Skin epidermis (tissue), 12 donors: Measurements from ENCODE around the gene RPL7A.
"Not testable (repeated sequence)": the region's sequence is repeated elsewhere in the genome, so short reads cannot be mapped to it uniquely, and the experiment has no call there.

Experiments
- H3K27ac ChIP-seq, 21 experiments: fragments of 200-600 bp; sonication (generic) in 11 of 21; one replicate each; pipeline ENCODE4 v1.5.0; 2020; ENCODE audit warnings: mild to moderate bottlenecking in 3 of 21, inconsistent platforms in 2 of 21, moderate library complexity in 2 of 21
- H3K4me3 ChIP-seq, 7 experiments: fragments of 200-600 bp; sonication (generic) in 2 of 7; one replicate each; pipeline ENCODE4 v1.5.0; 2020; ENCODE audit warnings: inconsistent platforms in 2 of 7, mild to moderate bottlenecking in 2 of 7, moderate library complexity in 1 of 7

The RPL7A gene

GRCh38 chr9:133347985-133348717 is at the start of gene RPL7A, which contains the start of gene MED22:
Gene RPL7A (plus strand): TSS chr9:133348218. CDS start chr9:133348244, 26 bp downstream.
Gene MED22 (minus strand): TSS chr9:133348131. CDS start chr9:133346662, 1,469 bp downstream.
- peak within 1 kb of the TSS; percentile 75 to 99 (median 95) for H3K27ac ChIP-seq

DNA sequence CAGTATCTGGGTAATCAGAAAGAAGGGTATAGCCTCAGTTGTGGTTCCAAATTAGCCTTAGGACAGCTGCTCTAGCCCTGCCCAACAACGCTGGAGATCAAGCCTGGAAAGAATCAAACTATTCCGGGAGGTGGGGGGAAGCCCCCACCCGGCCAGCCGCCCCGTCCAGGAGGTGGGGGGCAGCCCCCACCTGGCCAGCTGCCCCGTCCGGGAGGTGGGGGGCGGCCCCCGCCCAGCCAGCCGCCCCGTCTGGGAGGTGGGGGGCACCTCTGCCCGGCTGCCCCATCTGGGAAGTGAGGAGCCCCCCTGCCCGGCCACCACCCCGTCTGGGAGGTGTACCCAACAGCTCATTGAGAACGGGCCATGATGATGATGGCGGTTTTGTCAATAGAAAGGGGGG is 48.0 kb upstream of the RPL7A start:
- H3K4me3 ChIP-seq, H3K27ac ChIP-seq: not testable (repeated sequence)

More at GRCh38 chr9:133347985-133348717, at the start of gene RPL7A, which contains the start of gene MED22:
- H3K4me3 ChIP-seq = peak within 1 kb of the TSS; percentile 61 to 99 (median 89)

GRCh38 chr9:133301253-133302230 is 46.5 kb upstream of the RPL7A start:
- H3K27ac ChIP-seq = no peak overlapping the region
- H3K4me3 ChIP-seq = no peak overlapping the region

- no peak overlapping the region for H3K27ac ChIP-seq
- H3K4me3 ChIP-seq = no peak overlapping the region
Measured at GRCh38 chr9:133303266-133304157, 44.5 kb upstream of the RPL7A start.

GRCh38 chr9:133304158-133304470 is 43.9 kb upstream of the RPL7A start:
- Histone ChIP-seq H3K4me3 (no peak overlapping the region), H3K27ac (no peak overlapping the region)

GRCh38 chr9:133304477-133305377 is 43.3 kb upstream of the RPL7A start:
- no peak overlapping the region for H3K27ac ChIP-seq
- H3K4me3 ChIP-seq = no peak overlapping the region

GRCh38 chr9:133305731-133306130 is 42.3 kb upstream of the RPL7A start:
- H3K27ac ChIP-seq = no peak overlapping the region
- H3K4me3 ChIP-seq = no peak overlapping the region

DNA sequence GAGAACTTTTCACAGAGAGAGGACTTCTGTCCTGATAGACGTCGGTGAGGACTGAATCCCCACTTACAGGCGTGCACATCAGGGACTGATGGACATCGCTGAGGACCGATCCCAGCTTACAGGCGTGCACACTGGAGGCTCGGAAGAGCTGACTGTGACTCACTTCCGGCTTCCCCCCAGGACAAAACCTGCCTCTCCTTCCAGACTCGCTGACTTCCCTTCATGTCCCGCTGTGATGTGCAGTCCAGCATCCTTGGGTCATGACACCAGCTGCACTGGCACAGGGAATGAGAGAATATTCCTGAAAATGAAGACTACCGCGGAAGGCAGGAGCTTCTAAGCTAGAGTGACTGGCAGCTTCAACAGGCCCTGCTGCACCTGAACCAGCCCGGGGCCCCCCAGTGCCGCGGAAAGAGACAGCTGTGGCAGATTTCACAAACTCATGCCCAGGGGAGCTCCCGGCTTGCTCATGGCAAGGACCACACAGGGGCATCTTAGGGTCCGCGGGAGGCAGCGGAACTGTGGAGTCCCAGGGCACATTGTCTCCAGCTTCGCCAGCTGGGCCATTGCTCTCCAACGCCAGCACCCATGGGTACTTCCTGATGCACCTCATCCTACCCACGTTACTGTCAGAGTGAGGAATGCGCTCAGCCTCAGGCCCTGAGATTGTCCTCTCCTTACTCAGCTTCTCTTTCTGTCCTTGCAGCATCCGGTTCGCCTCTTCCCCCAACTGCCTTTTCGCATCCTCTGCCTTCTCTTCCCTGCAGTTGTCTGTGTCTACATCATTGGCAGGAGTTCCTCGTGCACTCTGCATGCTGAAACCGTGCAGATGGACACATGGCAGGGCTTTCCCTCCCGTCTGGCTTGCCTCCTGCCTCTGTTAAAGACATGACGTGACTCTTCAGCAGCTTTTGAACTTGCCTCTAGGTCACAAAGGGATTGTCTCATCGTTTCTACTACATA is 41.5 kb upstream of the RPL7A start:
- Histone ChIP-seq H3K4me3 (no peak overlapping the region), H3K27ac (no peak overlapping the region)

- Histone ChIP-seq H3K27ac (no peak overlapping the region), H3K4me3 (no peak overlapping the region)
Measured at GRCh38 chr9:133307301-133307700, 40.7 kb upstream of the RPL7A start.

DNA sequence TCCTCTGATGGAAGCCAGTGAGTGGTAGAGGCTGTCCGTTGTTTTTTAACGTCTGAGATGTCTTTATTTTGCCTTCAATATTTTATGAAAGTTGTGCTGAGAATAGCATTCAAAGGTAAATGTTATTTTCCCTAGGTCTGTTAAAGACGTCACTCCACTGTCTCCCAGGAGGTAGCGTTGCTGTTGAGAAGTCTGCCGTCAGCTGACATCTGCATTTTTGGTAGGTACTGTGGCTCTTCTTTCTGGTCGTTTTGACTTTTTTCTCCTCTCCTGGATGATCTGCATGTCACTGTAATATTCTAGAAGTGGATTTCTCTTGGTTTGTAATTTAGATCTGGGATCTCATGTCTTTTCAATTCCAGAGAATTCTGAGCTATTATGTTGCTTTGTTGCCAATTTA is 38.4 kb upstream of the RPL7A start:
- Histone ChIP-seq H3K27ac (no peak overlapping the region), H3K4me3 (no peak overlapping the region)

DNA sequence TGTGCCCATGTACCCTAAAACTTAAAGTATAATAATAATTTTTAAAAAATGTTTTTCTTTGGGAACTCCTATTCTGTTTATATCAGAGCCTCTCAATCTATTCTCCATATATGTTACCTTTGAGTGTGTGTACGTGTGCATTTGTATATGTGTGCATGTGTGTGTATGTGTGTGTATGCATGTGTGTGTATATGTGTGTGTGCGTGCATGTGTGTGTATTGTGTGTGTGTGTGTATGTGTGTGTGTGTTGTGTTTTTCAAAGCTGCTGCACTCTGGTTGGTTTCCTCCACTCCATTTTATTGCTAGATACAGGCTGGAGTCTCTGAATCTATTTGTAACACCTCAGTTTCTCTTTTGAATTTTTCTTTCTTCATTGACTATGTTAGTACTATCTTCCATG is 32.0 kb upstream of the RPL7A start:
- H3K27ac ChIP-seq = no peak overlapping the region
- no peak overlapping the region for H3K4me3 ChIP-seq

DNA sequence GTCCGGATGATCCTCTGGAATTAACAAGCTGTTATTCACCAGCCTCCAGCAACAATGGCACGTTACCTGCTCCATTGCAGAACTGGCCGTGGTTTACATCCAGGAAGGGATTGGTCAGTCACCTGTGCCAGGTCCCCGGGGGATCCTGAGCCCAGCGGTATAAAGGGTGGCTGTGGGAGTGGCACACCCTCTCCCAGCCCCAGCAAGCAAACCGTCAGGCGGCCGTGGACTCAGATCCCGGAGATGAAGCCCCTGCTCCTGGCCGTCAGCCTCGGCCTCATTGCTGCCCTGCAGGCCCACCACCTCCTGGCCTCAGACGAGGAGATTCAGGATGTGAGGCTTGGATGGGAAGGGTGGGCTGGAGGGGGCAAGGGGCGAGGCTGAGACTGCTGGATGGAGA is 30.5 kb upstream of the RPL7A start:
- H3K4me3 ChIP-seq, H3K27ac ChIP-seq: not testable (repeated sequence)

- no peak overlapping the region for H3K27ac ChIP-seq
- no peak overlapping the region for H3K4me3 ChIP-seq
Measured at GRCh38 chr9:133320421-133320881, 27.6 kb upstream of the RPL7A start.

DNA sequence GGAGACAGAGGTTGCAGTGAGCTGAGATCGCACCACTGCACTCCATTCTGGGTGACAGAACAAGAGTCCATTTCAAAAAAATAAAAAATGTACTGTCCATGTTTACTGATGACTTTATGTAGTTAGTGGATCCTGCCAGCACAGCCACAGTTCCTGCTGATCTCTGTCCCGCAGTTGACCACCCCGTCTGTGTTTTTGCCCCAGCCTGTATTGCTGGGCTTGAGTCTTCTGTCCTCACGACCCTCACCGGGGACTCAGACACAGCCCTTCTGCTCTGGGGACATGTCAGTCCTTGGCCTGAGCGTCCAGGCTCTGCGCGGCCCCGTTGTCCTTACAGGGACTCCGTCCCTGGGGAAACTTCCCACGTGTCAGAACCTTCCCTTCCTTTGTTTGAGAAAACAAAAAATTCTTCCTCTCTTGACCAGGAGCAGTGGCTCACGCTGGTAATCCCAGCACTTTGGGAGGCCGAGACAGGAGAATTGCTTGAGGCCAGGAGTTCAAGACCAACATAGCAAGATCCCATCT is 26.5 kb upstream of the RPL7A start:
- Histone ChIP-seq H3K27ac (no peak overlapping the region), H3K4me3 (no peak overlapping the region)

DNA sequence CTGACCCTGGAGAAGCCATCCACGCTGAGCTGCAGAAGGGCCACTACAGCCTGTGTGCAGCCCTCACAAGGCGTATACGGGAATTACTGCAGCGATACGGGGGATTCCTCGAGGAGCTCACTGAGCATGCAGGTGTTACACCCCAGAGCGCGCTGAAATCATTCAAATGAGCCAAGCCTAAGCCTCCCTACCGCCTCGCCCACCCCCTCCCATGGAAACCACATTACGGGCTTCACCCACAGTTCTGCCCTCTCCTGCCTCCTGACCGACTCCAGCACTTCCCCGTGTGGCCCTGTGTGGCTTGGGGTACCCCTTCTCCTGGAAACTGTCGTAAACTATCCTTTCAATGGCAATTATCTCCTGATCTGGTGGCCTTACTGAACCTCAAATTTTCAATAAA is 25.3 kb upstream of the RPL7A start:
- Histone ChIP-seq H3K27ac (no peak overlapping the region), H3K4me3 (no peak overlapping the region)

- Histone ChIP-seq H3K4me3 (no peak overlapping the region), H3K27ac (no peak overlapping the region)
Measured at GRCh38 chr9:133323211-133323610, 24.8 kb upstream of the RPL7A start.

GRCh38 chr9:133323991-133324703 is 23.9 kb upstream of the RPL7A start:
- no peak overlapping the region for H3K4me3 ChIP-seq
- no peak overlapping the region for H3K27ac ChIP-seq
